NCI-H2029 (cell line): ENCODE measurements around the gene CAVIN4.

Source experiments
- DNase-seq: peaks from one replicate; lab custom pipeline; 2025; lab: John Stamatoyannopoulos, UW

Gene CAVIN4

GRCh38 chr9:100577776-100578448 is at the start of gene CAVIN4:
Gene CAVIN4, plus strand, starts transcription at chr9:100578079. Its CDS starts 65 bp downstream, at chr9:100578144.
- no peak for DNase-seq

- no peak for DNase-seq
Measured at GRCh38 chr9:100534401-100534800, 43.5 kb upstream of the CAVIN4 start.

- DNase-seq, result no peak
Measured at GRCh38 chr9:100540327-100540726, 37.6 kb upstream of the CAVIN4 start.

GRCh38 chr9:100549048-100549447 is 28.8 kb upstream of the CAVIN4 start:
- no peak for DNase-seq

- DNase-seq, result no peak
Measured at GRCh38 chr9:100554935-100555401, 22.9 kb upstream of the CAVIN4 start.

- DNase-seq, result no peak
Measured at GRCh38 chr9:100555471-100555870, 22.4 kb upstream of the CAVIN4 start.

GRCh38 chr9:100557053-100557452 is 20.8 kb upstream of the CAVIN4 start:
- DNase-seq, result no peak

GRCh38 chr9:100561256-100561655 is 16.6 kb upstream of the CAVIN4 start:
- no peak for DNase-seq

- no peak for DNase-seq
Measured at GRCh38 chr9:100567856-100568255, 10.0 kb upstream of the CAVIN4 start.

GRCh38 chr9:100573655-100574260 is 4.1 kb upstream of the CAVIN4 start:
- DNase-seq, result no peak

- DNase-seq, result no peak
Measured at GRCh38 chr9:100575006-100575405, 2.9 kb upstream of the CAVIN4 start.

- no peak for DNase-seq
Measured at GRCh38 chr9:100575765-100576386, 2.0 kb upstream of the CAVIN4 start.

- DNase-seq, result no peak
Measured at GRCh38 chr9:100578610-100579009, 731 bp downstream of the CAVIN4 start.

GRCh38 chr9:100579665-100580064 is 1.8 kb downstream of the CAVIN4 start:
- no peak for DNase-seq

GRCh38 chr9:100580257-100580656 is 2.4 kb downstream of the CAVIN4 start:
- DNase-seq, result no peak

- DNase-seq, result no peak
Measured at GRCh38 chr9:100581081-100581480, 3.2 kb downstream of the CAVIN4 start.

- no peak for DNase-seq
Measured at GRCh38 chr9:100581661-100582060, 3.8 kb downstream of the CAVIN4 start.

GRCh38 chr9:100583014-100583802 is 5.3 kb downstream of the CAVIN4 start:
- DNase-seq, result no peak

GRCh38 chr9:100584951-100585350 is 7.1 kb downstream of the CAVIN4 start:
- DNase-seq, result no peak

GRCh38 chr9:100586093-100586492 is 8.2 kb downstream of the CAVIN4 start:
- no peak for DNase-seq

GRCh38 chr9:100587375-100587774 is 9.5 kb downstream of the CAVIN4 start:
- no peak for DNase-seq

GRCh38 chr9:100589582-100589981 is 11.7 kb downstream of the CAVIN4 start:
- DNase-seq, result no peak
